Vagina (tissue), 2 donors: ENCODE data around the gene IRF1. TPM values are rescaled to one million over a fixed set of nuclear protein-coding genes. Genes with fewer than 3 reads are reported as not detected.

Experiments
- DNase-seq, 2 donors: peaks; one replicate each; pipeline ENCODE4 v3.0.0-alpha.2; 2017; ENCODE audit errors: extremely low spot score in 2 of 2
- H3K27ac ChIP-seq: fragments of 200-600 bp; sonication (generic); one replicate; pipeline ENCODE4 v1.5.1; 2019
- H3K27me3 ChIP-seq: fragments of 200-600 bp; sonication (generic); one replicate; pipeline ENCODE4 v1.5.1; 2019
- H3K36me3 ChIP-seq, 2 donors: fragments of 200-600 bp; sonication (generic); one replicate each; pipeline ENCODE4 v1.5.1; 2017 to 2019
- H3K4me1 ChIP-seq: fragments of 200-600 bp; sonication (generic); one replicate; pipeline ENCODE4 v1.5.1; 2019
- H3K4me3 ChIP-seq, 2 donors: fragments of 200-600 bp; sonication (generic); 1 replicate in 1 of 2; 2 replicates in 1 of 2; pipeline ENCODE4 v1.5.1; 2016 to 2019
- H3K9me3 ChIP-seq: fragments of 200-600 bp; sonication (generic); one replicate; pipeline ENCODE4 v1.5.1; 2019
- POLR2A ChIP-seq, 2 donors: fragments of 450-650 bp; IDR thresholded peaks; one replicate each; pipeline ENCODE4 v1.6.1; 2017; ENCODE audit warnings: antibody characterized with exemption in 2 of 2, mild to moderate bottlenecking in 2 of 2, moderate library complexity in 2 of 2
- POLR2AphosphoS5 ChIP-seq, 2 donors: sonication (generic); formaldehyde crosslinking; IDR thresholded peaks; one replicate each; pipeline ENCODE4 v1.9.0; 2017; ENCODE audit warnings: antibody characterized with exemption in 2 of 2, mild to moderate bottlenecking in 2 of 2, low read depth in 1 of 2; ENCODE audit not compliant: insufficient read depth in 1 of 2
- intact Hi-C: fragments of 100-400 bp; cut with DNase I; formaldehyde crosslinking; loops from one replicate; pipeline ENCODE4 v1.15.1; 2023
- total RNA-seq: library from RNA; depleted of rRNA; stranded (reverse); fragments of >200 nt; gene quantifications from one replicate; pipeline ENCODE4 v1.2.3, GENCODE V29; 2016
- TF ChIP-seq, protein P1 (sequence below), 3 experiments: fragments of 450-650 bp in 2 of 3; fragments of 200-600 bp in 1 of 3; sonication (generic) in 1 of 3; IDR thresholded peaks; one replicate each; pipeline ENCODE4 v1.5.1; 2017 to 2019; ENCODE audit warnings: antibody characterized with exemption in 3 of 3, mild to moderate bottlenecking in 2 of 3, moderate library complexity in 2 of 3

Gene IRF1
- total RNA-seq, 1 donor from 2014 or later = 49.8 TPM

DNA sequence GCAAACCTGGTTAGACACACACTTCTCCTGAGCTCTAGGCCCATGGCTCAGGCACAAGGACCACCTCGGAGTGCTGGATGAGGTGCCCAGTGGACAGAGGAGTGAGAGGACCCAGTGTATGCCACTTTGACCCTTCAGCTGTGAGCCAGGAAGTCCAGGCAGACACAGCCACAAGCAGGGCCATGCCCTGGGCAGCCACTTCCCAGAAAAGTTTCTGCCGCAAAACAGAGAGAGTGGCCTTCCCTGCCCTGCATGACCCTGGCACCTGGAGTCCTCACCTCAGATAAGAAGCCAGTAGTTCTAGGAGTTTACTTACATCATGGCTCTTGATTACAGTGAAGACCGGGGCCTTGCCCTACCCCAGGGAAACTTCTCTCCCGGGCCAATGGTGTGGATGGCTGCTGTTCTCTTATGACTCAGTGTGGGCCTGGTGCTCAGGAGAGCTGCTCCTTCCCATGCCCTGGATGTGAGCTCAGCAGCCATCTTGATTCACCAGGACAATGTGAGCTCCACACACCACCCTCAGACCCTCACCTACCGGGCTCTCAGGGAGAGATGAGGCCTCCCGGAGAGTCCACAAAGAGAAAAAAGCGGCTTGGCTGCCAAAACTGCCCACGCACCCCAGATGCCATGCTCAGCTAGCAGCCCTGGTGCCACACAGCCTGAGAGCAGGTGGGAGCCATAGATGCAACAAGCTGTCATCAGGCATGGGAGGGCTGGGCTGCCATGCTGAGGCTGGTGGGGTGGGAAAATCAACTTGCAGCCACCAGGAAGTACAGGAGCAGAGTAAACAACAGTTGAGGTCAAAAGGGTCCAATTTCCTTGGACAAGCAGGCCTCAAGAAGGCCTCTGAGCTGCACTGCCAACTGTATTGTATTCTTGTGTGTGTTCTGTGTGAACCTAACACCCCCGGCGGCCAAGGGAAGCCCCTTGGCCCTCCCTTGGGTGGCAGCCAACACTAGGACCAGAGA lies 11.7 kb upstream of the IRF1 start:
- DNase-seq = peak in 1 of 2 donors; percentile 80
- peak overlapping the region; percentile 24 for H3K27ac ChIP-seq
- no peak overlapping the region for H3K4me3 ChIP-seq
- H3K9me3 ChIP-seq = no peaks in the 10 kb centered on the region
- H3K36me3 ChIP-seq = no peaks in the 10 kb centered on the region
- H3K27me3 ChIP-seq = no peaks in the 10 kb centered on the region
- H3K4me1 ChIP-seq = peaks cover 24% of the 10 kb centered on the region
- intact Hi-C loops = loop anchor here (2.0 kb wide), 1 partner anchor 117 kb away; no protein-coding TSS in a partner anchor
- TF ChIP-seq POLR2AphosphoS5 (IDR thresholded peaks at IDR 0.05; ENCODE audit: insufficient read depth in 1 of 2, low read depth in 1 of 2) (no peak), POLR2A (IDR thresholded peaks at IDR 0.05) (no peak)
- TF ChIP-seq, protein P1, sequence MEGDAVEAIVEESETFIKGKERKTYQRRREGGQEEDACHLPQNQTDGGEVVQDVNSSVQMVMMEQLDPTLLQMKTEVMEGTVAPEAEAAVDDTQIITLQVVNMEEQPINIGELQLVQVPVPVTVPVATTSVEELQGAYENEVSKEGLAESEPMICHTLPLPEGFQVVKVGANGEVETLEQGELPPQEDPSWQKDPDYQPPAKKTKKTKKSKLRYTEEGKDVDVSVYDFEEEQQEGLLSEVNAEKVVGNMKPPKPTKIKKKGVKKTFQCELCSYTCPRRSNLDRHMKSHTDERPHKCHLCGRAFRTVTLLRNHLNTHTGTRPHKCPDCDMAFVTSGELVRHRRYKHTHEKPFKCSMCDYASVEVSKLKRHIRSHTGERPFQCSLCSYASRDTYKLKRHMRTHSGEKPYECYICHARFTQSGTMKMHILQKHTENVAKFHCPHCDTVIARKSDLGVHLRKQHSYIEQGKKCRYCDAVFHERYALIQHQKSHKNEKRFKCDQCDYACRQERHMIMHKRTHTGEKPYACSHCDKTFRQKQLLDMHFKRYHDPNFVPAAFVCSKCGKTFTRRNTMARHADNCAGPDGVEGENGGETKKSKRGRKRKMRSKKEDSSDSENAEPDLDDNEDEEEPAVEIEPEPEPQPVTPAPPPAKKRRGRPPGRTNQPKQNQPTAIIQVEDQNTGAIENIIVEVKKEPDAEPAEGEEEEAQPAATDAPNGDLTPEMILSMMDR (IDR thresholded peaks at IDR 0.05) = no peak

GRCh38 chr5:132501629-132501956 lies 11.0 kb upstream of the IRF1 start:
- H3K36me3 ChIP-seq = no peaks in the 10 kb centered on the region
- DNase-seq = no peak
- H3K9me3 ChIP-seq = no peaks in the 10 kb centered on the region
- H3K27me3 ChIP-seq = no peaks in the 10 kb centered on the region
- H3K4me3 ChIP-seq = no peak overlapping the region
- intact Hi-C loops = no loop called here
- H3K4me1 ChIP-seq = peaks cover 27% of the 10 kb centered on the region
- peak overlapping the region; percentile 17 for H3K27ac ChIP-seq
- TF ChIP-seq POLR2A (IDR thresholded peaks at IDR 0.05) (no peak), POLR2AphosphoS5 (IDR thresholded peaks at IDR 0.05; ENCODE audit: insufficient read depth in 1 of 2, low read depth in 1 of 2) (no peak)
- TF ChIP-seq, protein P1 (IDR thresholded peaks at IDR 0.05) = no peak

GRCh38 chr5:132500931-132501628 lies 10.5 kb upstream of the IRF1 start:
- Histone ChIP-seq H3K36me3 (no peaks in the 10 kb centered on the region), H3K4me1 (peaks cover 29% of the 10 kb centered on the region), H3K9me3 (no peaks in the 10 kb centered on the region), H3K4me3 (no peak overlapping the region), H3K27ac (peak overlapping the region; percentile 17), H3K27me3 (no peaks in the 10 kb centered on the region)
- DNase-seq = peak; percentile 86 to 94
- TF ChIP-seq, protein P1 (IDR thresholded peaks at IDR 0.05) = peak; percentile 75 to 91 (median 86)
- TF ChIP-seq POLR2A (IDR thresholded peaks at IDR 0.05) = no peak
- peak in 1 of 2 donors; percentile 36 for TF ChIP-seq POLR2AphosphoS5 (IDR thresholded peaks at IDR 0.05; ENCODE audit: insufficient read depth in 1 of 2, low read depth in 1 of 2)
- intact Hi-C loops = no loop called here

DNA sequence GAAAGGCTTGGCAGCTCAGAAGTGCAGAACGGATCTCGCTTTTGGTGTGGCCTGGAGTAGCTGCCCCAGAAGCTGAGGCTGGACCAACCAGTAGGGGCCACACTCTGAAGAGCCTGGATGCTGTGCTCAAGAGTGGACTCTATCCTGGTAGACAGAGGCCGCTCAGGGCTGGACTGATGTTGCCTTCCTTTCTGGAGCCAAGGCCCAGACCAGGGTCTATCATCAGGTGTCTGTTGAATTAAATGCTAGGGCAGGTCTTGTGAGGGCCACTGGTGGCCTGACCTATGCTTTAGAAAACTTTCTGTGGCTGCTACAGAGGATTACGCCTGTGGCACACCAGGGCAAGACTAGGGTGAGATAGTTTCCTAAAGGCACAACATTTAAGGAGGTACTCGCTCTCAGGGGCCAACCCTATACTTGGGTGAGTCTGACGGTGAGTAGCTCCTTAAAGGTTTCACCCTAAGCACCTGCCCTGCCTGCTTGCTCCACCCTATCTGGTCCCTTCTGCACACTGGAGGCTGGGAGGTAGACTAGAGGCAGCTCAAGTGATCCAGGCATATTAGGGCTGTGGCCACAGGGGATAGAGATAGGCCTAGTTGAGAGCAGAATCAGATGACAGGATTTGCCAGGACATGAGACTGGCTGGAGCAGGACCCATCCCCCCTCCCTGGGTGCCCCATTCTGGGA lies 9.8 kb upstream of the IRF1 start:
- Histone ChIP-seq H3K4me3 (no peak overlapping the region), H3K27ac (peak overlapping the region; percentile 17), H3K9me3 (no peaks in the 10 kb centered on the region), H3K36me3 (no peaks in the 10 kb centered on the region), H3K4me1 (peaks cover 30% of the 10 kb centered on the region), H3K27me3 (no peaks in the 10 kb centered on the region)
- TF ChIP-seq, protein P1 (IDR thresholded peaks at IDR 0.05) = no peak
- no peak for TF ChIP-seq POLR2AphosphoS5 (IDR thresholded peaks at IDR 0.05; ENCODE audit: insufficient read depth in 1 of 2, low read depth in 1 of 2)
- no peak for TF ChIP-seq POLR2A (IDR thresholded peaks at IDR 0.05)
- intact Hi-C loops = no loop called here
- peak in 1 of 2 donors; percentile 86 for DNase-seq
